ENCODE measurements around the gene NEDD4L. TPM values are rescaled to one million over a fixed set of nuclear protein-coding genes. Genes with fewer than 3 reads are reported as not detected.

Gene NEDD4L
- total and polyA plus RNA-seq, 8 donors = 45.0 to 113 (median 66.4) TPM

DNA sequence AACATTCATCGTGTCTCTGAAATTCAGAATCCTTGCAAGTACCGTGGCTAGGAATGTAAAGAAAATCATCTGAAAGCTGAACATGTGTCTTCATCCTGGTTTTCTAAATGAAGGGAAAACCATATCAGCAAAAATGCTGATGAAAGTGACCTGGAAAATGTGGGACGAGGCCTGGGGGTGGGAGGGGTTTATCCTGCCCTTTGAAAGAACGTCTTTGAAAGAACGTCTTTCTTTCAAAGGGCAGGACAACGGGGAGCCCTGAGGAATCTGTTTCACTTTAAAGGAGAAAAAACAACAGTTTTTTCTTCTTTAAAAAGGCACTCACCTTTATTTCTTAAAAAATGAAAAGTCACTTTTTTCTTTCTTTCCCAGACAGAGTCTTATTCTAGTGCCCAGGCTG lies 399.6 kb downstream of the NEDD4L start:
- no peaks in the 10 kb centered on the region for H3K9me3 ChIP-seq
- no peaks in the 10 kb centered on the region for H3K4me1 ChIP-seq
- no peak overlapping the region for H3K4me3 ChIP-seq
- TF ChIP-seq CTCF (IDR thresholded peaks at IDR 0.05) = no peak
- FAIRE-seq (no peak), ATAC-seq (no peak), DNase-seq (no peak)
- H3K36me3 ChIP-seq = no peaks in the 10 kb centered on the region
- H3K27ac ChIP-seq = no peak overlapping the region
- intact Hi-C loops (cut with DNase I) = no loop called here
- no peaks in the 10 kb centered on the region for H3K27me3 ChIP-seq
- 81 to 86% methylated on average over 6 of the region's 6 CpGs for WGBS, 2 donors

DNA sequence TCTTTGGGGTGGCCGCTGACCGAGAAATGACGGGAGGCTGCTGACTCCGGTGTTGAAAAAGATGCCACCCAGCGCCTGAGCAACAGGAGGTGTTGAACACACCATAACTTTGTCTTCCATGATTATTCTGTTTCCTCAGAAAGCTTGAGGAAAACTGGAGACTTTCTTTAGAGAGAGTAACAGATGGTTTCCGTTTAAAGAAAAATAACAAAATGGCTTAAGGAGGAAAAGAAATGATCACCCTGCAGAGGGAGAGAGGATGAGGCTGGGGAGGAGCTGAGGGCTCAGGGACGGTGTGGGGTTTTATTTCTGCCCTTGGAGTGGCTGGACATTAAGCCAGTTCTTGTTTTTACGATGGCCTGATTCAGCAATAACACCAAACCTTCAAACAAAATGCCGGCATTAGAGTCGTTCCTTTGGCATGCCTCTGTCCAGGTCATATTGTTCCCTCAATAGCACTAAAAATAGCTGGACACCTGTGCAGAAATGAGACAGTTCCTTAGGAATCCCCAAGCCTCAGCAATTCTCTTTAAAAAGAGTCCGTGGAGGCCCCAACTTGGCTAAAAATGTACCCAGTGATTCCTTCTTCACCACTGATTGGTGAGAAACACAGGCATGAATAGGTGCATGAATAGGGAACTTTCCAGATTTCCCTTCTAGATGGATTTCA lies 402.5 kb downstream of the NEDD4L start:
- no peaks in the 10 kb centered on the region for H3K27me3 ChIP-seq
- no peak overlapping the region for H3K4me3 ChIP-seq
- no peaks in the 10 kb centered on the region for H3K36me3 ChIP-seq
- intact Hi-C loops (cut with DNase I) = no loop called here
- no peak for FAIRE-seq
- 86 to 90% methylated on average over 11 of the region's 11 CpGs for WGBS, 2 donors
- DNase-seq = no peak
- no peak for TF ChIP-seq CTCF (IDR thresholded peaks at IDR 0.05)
- no peaks in the 10 kb centered on the region for H3K9me3 ChIP-seq
- H3K27ac ChIP-seq = no peak overlapping the region
- H3K4me1 ChIP-seq = no peaks in the 10 kb centered on the region
- ATAC-seq = no peak

GRCh38 chr18:58447402-58448095 lies 403.5 kb downstream of the NEDD4L start:
- 79 to 85% methylated on average over 9 of the region's 9 CpGs for WGBS, 2 donors
- H3K27me3 ChIP-seq = no peaks in the 10 kb centered on the region
- FAIRE-seq (no peak), ATAC-seq (no peak), DNase-seq (no peak)
- H3K36me3 ChIP-seq = no peaks in the 10 kb centered on the region
- no peak overlapping the region for H3K27ac ChIP-seq
- no peaks in the 10 kb centered on the region for H3K9me3 ChIP-seq
- H3K4me1 ChIP-seq = no peaks in the 10 kb centered on the region
- intact Hi-C loops (cut with DNase I) = no loop called here
- no peak for TF ChIP-seq CTCF (IDR thresholded peaks at IDR 0.05)
- no peak overlapping the region for H3K4me3 ChIP-seq

GRCh38 chr18:58449464-58449863 lies 405.4 kb downstream of the NEDD4L start:
- H3K4me3 ChIP-seq = no peak overlapping the region
- no peak for ATAC-seq
- no peak overlapping the region for H3K27ac ChIP-seq
- no peak for FAIRE-seq
- 67 to 85% methylated on average over 5 of the region's 5 CpGs for WGBS, 2 donors
- H3K9me3 ChIP-seq = no peaks in the 10 kb centered on the region
- H3K4me1 ChIP-seq = no peaks in the 10 kb centered on the region
- no peaks in the 10 kb centered on the region for H3K36me3 ChIP-seq
- no peaks in the 10 kb centered on the region for H3K27me3 ChIP-seq
- TF ChIP-seq CTCF (IDR thresholded peaks at IDR 0.05) = no peak
- intact Hi-C loops (cut with DNase I) = no loop called here
- DNase-seq = no peak

Small RNA genes lying within 50 kb of the gene (microRNA-seq; reads per million reads assigned to microRNA genes)
- gene MIR3591 = 0 reads per million in 2 donors

Other genes starting within 250 kb of the NEDD4L start
- gene ATP8B1, start 240.9 kb upstream of the NEDD4L start, total RNA-seq = 10 to 100 TPM; 32.2 to 44.8 (median 38.8) TPM
- gene ATP8B1, start 240.9 kb upstream of the NEDD4L start, polyA plus RNA-seq = 10 to 100 TPM in 1 of 2 donors, 1 to 10 TPM in 1; 8.0 to 10.2 TPM

Data from pancreas (tissue), 10 donors.